Non-pigmented ciliary epithelial cell (primary cell): ENCODE results near the gene ZNF32.
A peak's percentile ranks its signal among the peaks of the same experiment; 100 is the strongest.
"Not testable (repeated sequence)": the region's sequence is repeated elsewhere in the genome, so short reads cannot be mapped to it uniquely, and the experiment has no call there.

Source experiments
- DNase-seq: peaks from one replicate; pipeline ENCODE4 v3.0.0-alpha.2; 2010; ENCODE audit warnings: low read depth

The ZNF32 gene

DNA sequence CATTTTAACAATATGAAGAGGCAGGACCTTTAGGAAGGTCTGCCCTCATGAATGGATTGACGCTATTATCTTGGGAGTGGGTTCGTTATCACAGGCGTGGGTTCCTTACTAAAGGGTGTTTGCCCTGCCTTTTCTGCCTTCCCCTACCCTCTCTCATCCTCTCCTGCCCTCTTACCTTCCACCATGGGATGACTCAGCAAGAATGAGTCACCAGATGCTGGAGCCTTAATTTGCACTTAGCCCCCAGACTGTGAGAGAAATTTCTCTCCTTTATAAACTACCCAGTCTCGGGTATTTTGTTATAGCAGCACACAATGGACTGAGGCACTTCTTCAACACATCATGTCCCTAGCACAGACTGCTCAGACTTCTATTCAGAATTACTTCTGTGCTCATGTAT, 31.4 kb upstream of the ZNF32 start:
- DNase-seq: no peak

DNA sequence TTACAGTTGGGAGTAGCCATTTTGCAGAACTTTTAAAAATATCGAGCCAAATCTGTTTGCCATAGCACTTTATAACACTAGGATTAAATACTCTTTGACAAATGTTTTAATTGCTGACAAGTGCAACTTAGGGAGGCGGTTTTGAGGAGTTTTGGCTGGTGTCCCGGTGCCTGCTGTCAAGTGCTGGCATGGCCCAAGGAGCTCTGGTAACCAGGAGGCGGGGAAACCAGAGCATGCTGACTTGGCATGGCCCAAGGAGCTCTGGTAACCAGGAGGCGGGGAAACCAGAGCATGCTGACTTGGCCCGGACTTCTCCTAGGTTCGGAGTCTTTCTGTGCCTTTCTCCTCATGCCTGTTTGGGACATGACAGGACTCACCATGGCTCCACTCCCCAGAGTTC, 30.8 kb upstream of the ZNF32 start:
- no peak for DNase-seq

DNA sequence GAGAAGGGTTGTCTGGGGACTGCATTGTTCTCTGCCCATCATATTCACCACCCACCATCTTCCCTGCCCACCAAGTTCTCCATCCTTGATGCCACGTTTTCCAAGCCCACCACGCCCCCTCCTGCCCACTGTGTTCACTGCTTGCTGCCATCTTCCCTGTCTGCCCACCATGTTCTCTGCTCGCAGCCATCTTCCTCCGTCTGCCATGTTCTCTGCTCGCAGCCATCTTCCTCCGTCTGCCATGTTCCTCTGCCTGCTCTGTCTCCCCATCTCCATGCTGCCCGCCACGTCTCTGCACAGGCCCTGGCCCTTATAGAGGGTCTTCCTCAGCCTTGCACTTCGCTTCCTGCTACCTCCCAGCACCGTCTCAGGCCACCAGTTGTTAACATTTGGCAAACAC, 30.0 kb upstream of the ZNF32 start:
- no peak for DNase-seq

DNA sequence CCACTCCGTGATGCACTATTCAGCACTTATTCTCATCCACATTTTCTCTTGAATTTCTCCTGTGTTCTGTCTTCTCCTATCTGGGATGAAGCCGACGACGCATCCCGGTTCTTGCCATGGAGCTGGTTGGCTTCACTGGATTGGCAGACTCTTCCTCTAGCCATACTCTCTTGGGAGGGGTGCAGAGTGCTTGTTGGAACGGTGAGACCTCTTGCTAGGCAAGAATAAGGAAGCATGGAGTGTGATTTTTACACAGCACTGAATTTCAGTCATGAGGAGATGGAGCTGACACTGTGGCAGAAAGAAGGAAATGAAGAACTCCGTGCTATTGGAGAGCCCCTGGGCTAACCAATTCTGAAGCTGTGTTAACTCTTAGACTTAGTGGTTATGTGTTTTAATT, 28.2 kb upstream of the ZNF32 start:
- DNase-seq: no peak

DNA sequence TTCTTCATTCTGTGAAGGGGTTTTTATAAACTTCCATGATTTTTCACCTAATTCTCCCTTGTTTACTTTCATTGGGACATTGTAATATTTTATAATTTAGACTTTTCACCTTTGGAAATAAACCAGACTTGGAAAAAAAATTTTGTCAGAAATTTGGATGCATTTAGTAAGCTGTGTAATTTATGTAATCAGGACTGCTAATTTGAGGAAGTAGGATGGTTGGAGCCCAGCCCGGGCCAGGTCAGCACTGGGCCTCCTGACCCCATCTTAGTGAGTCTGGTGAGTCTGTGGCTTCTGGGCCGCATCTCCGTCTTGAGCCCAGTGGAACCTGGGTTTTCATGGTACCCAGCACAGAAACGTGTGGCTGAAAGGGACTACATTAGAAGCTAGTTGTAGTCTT, 27.6 kb upstream of the ZNF32 start:
- no peak for DNase-seq

DNA sequence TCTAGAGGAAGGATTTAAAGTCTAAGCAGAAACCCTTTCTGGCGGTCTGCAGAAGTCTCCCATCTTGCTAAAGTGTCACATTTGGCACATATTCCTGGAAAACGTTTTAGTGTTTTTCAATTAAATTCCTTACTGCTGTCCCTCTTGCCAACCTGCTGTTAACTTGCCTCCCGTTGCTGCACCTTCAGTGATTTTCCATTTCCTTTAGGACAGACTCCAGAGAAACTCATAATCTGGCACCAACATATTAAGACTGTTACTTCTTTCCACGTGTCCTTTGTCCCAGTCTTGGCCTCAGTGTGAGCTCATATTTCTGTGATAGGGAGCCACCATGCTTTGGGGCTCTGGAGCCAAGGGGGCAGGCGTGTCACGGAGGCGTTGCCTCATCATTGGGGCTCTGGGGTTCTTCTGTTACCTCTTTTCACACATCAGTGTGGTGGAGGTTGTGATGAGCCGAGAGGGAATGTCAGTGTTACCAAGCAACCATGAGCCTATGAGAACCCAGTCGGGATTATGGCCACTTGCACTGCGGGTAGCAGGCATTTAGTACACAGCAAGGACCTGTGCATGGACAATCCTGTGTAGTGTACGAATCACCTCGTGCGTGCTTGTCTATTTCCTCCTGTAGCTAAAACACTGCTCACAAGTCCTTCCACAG, 26.0 kb upstream of the ZNF32 start:
- DNase-seq: no peak

DNA sequence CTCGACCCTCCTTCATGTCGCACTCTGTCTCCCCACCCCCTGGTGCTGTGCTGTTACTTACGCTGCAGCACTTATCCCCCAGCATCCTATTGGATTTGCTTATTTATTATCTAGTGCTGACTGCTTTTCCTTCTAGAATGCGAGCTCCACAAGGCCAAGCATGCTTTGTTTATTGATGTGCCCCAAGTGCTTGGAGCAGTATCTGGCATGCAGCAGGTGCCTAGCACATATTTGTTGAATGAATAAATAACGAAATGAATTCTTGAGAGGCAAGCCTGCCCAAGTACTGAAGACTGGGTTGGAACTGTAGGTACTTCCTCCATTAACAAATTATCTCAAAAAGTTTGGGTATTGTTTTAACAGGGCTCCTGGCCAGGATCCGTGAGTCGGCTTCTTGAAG, 24.8 kb upstream of the ZNF32 start:
- DNase-seq: no peak

DNA sequence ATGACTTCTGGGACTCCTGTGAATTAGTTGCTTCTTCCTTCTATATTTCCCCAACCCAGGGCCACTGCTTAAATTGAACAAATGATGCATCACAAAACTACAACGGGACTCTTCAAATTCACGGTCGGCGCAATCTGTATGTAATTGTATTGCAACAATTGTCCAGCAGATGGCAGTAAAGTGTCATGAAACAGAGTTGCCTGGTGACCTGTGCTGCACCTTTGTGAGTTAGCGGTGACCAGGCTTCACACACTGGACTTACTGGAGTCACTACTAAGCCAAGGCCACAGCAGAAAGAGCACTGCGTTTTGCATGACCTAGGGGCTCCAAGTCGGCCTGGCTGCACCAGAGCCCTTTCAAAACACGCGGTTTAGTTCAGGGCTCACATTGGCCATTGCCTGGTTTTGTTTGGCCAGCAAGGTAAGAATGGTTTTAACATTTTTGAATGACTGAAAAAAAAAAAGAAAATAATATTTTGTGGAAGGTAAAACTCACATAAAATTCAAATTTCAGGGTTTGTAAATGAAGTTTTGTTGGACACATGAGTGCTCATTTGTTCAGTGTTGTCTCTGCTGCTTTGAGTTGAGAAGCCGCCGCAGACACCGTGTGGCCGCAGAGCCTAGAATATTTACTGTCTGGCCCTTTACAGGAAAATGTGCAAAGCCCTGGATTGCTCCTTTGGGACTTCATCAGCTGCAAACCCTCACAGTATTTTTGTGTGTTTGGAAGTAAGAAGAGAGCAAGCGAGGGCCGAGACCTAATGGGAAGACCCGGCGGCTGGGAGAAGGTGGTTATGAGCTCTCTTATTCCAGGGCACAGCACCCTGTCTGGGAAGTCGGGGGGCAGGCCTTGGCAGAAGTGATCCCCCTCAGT, 23.2 kb upstream of the ZNF32 start:
- DNase-seq: no peak

DNA sequence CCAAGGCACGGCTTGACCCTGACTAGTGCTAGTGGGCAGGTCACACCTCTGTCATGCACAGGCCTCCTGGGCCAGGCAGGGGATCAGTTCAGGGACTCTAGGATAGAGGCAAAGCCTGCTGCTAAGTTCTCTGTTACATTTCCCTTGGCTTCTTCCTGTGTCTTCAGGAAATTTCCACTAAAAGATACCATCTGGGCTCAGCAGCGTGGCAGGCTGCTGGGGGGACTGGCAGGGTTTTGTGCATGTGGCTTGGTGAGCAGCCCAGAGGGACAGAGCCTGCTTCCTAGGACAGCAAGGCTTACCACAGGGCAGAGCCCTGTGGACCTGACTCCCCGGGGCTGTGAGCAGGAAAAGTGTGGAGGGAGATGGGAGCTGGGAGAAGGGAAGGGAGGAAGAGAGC, 20.7 kb upstream of the ZNF32 start:
- no peak for DNase-seq

DNA sequence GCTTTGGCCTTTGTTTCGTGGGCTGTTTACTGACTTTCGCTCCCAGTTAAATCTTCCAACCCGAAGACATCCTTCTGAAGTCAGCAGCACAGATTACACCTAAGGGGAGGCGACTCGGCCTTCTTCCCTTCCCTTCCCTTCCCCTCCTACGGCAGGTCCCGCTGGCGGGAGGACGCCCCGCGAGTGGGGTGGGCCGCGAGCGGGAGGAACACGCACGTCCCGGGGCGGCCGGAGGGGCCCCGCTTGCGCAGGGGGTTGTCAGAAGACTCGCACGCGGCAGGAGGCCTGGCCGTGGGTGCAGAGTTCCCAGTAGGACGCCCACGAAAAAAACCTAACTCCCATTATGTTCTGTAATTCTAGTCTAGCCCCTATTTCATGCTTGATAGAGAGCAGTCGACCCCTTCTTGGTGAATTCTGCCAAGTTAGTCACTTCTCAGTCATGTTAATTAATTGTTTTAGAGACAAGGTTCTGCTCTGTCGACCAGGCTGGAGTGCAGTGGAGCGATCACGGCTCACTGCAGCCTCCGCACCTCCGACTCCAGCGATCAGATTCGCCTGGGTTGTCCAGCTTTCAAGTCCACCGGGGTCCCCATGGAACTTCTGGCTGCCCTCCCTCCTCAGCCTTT, 19.2 kb upstream of the ZNF32 start:
- no peak for DNase-seq

DNA sequence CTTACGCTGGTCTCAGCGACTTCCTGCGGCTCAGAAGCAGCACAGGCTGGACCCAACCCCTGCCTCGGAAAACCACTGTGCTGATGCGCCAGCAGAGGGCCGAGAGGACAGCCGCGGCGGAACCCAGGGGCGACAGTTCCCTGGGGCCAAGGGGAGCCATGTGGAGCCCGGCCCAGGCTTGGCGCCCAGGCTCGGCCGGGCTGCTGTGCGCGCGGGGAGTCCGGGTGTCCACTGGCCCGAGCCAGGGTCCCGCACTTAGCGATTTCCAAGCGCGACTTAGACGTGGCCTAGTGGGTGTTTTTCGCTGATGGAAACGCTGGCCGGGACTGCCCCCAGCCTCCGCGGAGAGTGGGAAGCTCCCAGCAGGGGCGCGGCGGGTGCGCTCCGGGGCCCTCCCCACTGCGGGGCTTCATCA, 18.6 kb upstream of the ZNF32 start:
- no peak for DNase-seq

DNA sequence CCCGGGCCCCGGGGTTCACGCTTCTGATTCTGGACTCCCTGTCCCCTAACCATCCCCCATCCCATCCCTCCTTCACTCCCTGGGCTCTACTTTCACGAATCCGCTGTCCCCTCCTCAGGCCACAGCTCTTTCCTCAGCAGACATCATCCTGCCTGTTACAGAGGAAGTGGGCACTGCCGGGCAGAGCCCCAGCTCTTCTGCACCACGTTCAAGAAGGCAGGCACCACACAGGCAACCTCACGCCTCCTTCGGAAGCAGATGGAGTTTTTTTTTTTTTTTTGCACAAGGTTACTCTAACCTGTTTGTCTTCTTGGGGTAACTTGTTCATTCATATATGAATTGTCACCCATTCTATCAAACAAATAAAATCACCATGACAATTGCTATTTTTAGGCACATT, 17.9 kb upstream of the ZNF32 start:
- DNase-seq: no peak

DNA sequence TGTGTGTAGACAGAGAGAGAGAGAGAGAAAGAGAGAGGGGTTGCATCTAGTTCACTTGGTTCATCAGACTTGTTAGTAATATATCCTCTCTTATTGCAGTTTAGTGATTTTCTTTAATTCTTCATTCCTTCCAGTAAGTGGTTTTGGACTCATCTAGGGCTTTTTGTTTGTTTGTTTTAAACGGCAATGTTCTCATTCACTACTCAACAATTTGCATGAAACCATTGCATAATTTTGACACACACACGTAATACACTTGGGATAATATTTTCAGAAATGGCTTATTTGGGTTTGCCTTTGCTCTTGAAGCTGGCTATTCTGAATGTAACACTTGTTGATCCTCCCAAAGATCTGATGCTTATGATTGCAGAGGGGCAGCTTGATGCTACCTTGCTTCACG, 16.4 kb upstream of the ZNF32 start:
- DNase-seq: no peak

DNA sequence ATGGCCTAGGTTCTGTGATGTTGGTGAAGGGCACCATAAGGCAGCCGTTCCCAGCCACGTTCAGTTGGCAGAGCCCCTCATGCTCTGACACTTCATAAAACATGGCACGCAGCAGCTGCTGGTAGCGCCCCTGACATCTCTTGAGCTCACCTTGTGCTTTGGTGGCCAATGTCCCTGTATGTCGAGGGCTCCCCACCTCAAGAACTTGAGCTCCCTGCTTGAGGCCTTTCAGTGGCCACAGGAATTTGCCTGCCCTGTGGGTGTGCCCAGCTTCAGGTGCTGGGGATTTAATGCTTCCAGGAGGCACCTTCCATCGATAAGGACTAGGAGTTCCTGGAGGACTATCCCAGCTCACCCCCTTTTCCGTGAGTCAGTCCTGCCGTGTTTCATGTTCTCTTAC, 9.5 kb upstream of the ZNF32 start:
- no peak for DNase-seq

DNA sequence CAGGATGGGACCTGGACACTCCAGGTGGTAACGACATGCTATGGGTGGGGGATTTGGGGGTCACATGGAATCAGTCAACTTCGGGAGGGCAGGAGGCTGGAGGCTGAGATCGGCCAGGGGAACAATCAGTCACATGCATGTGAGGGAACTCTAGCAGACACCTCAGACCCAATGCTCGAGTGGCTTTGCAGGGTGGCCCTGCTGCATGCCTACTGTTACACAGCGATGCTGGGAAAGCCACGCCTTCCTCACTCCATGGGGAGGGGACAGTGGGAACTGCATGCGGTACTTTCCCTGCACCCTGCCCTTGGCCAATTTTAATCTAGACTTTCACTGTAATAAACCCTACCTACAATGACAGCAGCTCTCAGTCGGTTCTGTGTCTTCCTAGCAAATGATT, 6.6 kb upstream of the ZNF32 start:
- DNase-seq: no peak

DNA sequence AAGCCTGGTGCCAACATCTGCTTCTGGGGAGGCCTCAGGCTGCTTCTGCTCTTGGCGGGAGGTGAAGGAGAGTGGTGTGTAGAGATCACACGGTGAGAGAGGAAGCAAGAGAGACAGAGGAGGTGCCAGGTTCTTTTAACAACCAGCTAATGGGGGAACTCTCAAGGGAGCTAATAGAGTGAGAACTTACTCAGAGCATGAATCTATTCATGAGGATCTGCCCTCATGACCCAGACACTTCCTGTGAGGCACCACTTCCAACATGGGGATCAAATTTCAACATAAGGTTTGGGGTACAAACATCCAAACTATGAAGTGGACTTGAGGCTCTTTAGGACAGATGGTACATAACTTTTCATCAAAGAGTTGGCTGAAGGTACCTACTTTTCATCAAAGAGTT, 5.1 kb upstream of the ZNF32 start:
- no peak for DNase-seq

DNA sequence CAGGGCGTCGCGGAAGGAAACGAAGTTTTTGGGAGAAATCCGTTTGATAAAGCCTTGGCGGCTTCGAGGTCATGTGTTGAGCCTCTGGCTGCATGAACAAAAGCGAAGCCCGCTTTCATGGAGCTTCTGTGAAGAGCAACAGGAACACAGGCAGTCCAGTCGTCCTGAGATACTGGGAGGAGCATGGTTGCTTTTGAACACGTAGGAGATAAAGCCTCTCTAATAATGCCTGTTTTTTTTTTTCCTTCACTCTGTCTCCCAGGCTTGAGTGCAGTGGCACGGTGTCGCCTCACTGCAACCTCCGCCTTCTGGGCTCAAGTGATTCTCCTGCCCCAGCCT, 473 bp upstream of the ZNF32 start:
- DNase-seq: peak; percentile 6

DNA sequence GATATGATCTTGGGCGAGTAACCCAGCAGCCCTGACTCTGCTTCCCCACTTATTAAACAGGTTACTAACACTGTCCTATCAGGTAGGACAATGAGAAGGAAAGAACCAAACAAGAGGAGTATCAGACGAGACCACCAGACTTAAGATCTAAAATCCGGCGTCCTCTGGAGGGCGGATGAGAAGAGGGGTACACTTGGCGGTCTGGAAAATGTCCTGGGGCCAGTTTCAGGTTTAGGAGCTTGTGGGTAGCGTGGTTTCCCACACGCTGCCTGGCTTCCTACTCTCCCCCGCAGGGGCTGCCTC, 635 bp downstream of the ZNF32 start:
- DNase-seq: no peak

DNA sequence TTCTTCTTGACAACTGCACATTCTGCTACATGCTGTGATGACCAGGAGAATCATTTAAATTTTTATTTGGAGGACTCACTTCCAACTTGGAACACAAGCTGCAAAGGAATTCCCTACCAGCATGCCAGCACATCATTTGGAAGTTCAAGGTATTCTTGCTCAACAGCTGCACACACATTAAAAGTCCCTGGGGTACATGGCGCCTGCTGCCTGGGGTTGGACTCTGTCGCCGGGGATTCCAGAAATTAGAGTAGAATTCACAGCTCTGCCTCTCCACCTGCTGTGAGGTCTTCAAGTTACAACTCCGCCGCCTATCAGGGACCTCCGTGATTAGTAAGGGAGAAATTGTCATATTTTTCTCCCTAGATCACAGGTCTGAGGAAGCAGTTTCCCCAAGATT, 1.1 kb downstream of the ZNF32 start:
- no peak for DNase-seq

DNA sequence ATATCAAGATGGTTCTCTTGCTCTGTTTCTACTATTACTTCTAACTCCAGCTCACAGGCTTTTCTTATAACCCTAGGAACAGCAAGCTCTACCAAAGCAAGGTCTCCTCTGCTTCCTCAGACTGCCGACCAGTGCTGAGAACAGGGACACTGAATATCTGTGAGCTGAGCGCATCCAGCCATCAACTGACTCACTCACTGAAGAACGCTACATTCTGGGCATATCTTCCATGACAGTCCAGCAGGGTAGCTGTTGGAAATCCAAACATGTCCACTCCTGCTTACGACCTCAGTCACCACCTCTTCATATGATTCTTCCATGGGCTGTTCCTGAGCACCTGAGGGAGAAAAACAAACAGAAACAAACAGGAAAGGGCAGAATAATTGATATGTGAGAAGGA, 2.8 kb downstream of the ZNF32 start:
- DNase-seq: no peak

DNA sequence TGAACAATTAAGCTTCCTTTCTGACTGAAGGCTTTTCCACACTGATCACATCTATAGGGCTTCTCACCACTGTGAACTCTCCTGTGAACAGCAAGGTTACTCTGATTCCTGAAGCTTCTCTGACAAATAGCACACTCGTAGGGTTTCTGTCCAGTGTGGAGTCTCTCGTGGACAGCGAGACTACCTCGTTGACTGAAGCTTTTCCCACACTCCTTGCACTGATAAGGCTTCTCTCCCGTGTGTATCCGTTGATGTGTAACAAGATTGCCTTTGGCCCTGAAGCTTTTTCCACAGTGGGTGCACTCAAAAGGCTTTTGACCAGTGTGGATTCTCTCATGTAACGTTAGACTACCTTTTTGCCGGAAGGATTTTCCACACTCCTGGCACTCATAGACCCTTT, 4.4 kb downstream of the ZNF32 start:
- DNase-seq: no peak

DNA sequence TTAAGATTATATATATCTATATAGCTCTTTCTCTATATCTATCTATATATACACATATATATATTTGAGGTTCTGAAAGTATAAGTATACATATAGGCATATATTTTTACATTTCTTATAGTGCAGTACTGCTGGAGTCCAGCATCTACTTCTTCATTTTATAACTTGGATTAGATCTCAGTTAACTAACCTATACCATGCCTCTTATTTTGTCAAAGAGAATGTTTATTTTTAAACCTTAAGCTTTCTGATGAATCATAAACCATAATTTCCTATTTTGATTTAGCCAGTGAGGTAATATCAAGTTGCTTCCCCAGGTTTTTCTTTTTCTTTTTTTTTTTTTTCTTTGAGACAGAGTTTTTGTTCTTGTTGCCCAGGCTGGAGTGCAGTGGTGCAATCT, 8.1 kb downstream of the ZNF32 start:
- DNase-seq: peak; percentile 5

DNA sequence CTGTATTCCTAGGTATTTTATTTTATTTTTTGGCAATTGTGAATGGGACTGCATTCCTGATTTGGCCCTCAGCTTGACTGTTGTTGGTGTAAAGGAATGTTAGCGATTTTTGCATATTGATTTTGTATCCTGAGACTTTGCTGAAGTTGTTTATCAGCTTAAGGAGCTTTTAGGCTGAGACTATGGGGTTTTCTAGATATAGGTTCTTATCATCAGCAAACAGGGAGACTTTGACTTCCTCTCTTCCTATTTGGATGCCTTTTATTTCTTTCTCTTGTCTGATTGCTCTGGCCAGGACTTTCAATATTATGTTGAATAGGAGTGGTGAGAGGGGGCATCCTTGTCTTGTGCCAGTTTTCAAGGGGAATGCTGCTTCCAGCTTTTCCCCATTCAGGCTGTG, 12.9 kb downstream of the ZNF32 start:
- not testable (repeated sequence) for DNase-seq

DNA sequence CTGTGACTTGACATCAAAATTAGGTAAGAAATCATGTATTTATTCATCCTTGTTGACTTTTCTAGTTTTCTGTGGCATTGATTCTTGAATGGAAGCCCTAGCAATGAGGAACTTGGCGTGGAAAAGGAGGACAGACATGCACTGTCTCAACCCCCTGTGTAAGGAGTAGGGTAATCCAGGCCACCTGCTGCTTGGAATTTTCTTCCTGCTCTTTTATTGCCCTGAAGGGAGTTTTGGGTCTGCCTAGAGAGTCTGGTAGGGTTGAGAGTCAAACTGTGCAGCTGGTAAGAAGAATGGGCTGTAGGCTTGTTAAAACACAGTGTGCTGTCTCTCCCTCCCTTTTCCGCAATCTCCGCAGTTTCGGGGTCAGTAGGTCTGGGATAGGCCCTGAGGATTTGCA, 19.7 kb downstream of the ZNF32 start:
- DNase-seq: no peak
